GM12891 (cell line): Measurements from ENCODE around the gene CTBP2.
"Not testable (repeated sequence)": the region's sequence is repeated elsewhere in the genome, so short reads cannot be mapped to it uniquely, and the experiment has no call there.

ENCODE experiments used
- DNase-seq: peaks from one replicate; pipeline ENCODE4 v3.0.0; 2011; ENCODE audit warnings: low spot score; ENCODE audit not compliant: insufficient read length
- FAIRE-seq: peaks from 2 replicates; lab custom pipeline; 2011; peaks lifted over from hg19 to GRCh38; lab: Jason Lieb, UNC
- PAX5 ChIP-seq: IDR thresholded peaks from 2 replicates; pipeline ENCODE4 v1.6.1; 2011; ENCODE audit warnings: low read length, moderate library complexity, mild to moderate bottlenecking; ENCODE audit not compliant: insufficient read depth, severe bottlenecking
- POLR2A ChIP-seq: IDR thresholded peaks from 2 replicates; pipeline ENCODE4 v1.6.1; 2011; ENCODE audit warnings: low read depth, low read length, control low read depth
- POLR2AphosphoS5 ChIP-seq: IDR thresholded peaks from 2 replicates; pipeline ENCODE4 v1.6.1; 2011; ENCODE audit warnings: low read depth, low read length, control low read depth
- POU2F2 ChIP-seq: IDR thresholded peaks from 2 replicates; pipeline ENCODE4 v1.6.1; 2011; ENCODE audit warnings: low read depth, mild to moderate bottlenecking, control low read depth, low read length, moderate library complexity
- SPI1 ChIP-seq: IDR thresholded peaks from 2 replicates; pipeline ENCODE4 v1.6.1; 2011; ENCODE audit warnings: low read depth, low read length, control low read depth
- TAF1 ChIP-seq: IDR thresholded peaks from 2 replicates; pipeline ENCODE4 v1.6.1; 2011; ENCODE audit warnings: low read depth, low read length, control low read depth

CTBP2 gene

DNA sequence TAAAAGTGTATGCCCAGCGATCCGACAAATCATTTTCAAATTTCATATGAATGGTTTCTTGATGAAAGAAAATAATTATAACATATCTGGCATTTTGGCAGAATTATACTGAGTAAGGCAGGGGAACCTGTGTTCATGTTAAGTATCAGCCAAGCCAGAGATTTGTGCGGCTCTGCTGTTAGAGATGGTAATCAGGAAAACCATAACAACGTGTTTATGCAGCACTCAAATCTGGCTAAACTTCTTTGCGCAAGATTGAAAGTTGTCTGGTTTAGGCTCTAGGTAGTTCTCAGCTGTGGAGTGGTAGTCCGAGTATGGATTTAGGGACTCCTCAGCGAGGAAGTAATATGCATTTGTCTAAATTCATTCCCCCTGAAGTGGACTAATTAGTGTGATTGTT, 8.9 kb upstream of the CTBP2 start:
- TF ChIP-seq SPI1 (no peak), TAF1 (no peak)

GRCh38 chr10:125166658-125167057, 6.3 kb upstream of the CTBP2 start:
- no peak for TF ChIP-seq POLR2A
- no peak for TF ChIP-seq TAF1
- TF ChIP-seq POU2F2 = no peak
- no peak for TF ChIP-seq SPI1
- TF ChIP-seq PAX5 = no peak
- TF ChIP-seq POLR2AphosphoS5 = no peak
- DNase-seq (no peak), FAIRE-seq (no peak)

More for the DNA sequence above, 8.9 kb upstream of the CTBP2 start:
- DNase-seq (no peak), FAIRE-seq (no peak)

GRCh38 chr10:125165584-125166573, 5.5 kb upstream of the CTBP2 start:
- no peak for FAIRE-seq
- no peak for DNase-seq
- TF ChIP-seq POLR2A = no peak
- TF ChIP-seq SPI1 = no peak
- no peak for TF ChIP-seq POLR2AphosphoS5
- no peak for TF ChIP-seq POU2F2
- TF ChIP-seq TAF1 = no peak
- TF ChIP-seq PAX5 = no peak

DNA sequence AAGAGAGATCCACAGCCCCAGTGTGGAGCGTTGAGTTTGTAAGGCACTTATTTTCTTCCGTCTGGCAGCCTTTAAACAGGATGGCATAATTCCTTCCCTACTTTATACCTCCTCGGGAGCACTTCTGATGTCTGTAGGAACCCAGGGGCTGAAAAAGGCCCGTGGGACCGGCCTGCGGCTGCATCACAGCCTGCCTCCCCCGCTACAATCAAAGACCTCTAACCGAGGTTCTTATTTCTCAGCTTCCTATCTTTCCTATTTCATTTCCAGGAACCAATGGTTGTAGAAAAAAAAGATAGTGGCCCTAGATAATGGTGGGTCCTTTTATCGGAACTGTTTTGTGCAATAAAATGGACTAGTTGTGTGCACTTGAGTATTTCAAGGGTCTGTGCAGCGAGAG, 4.1 kb upstream of the CTBP2 start:
- DNase-seq (no peak), FAIRE-seq (no peak)
- TF ChIP-seq SPI1 = no peak
- TF ChIP-seq PAX5 = no peak
- TF ChIP-seq POU2F2 = no peak
- TF ChIP-seq POLR2AphosphoS5 = no peak
- no peak for TF ChIP-seq TAF1
- no peak for TF ChIP-seq POLR2A

GRCh38 chr10:125163803-125164202, 3.4 kb upstream of the CTBP2 start:
- FAIRE-seq (no peak), DNase-seq (no peak)
- no peak for TF ChIP-seq POLR2AphosphoS5
- TF ChIP-seq POU2F2 = no peak

GRCh38 chr10:125163312-125163711, 2.9 kb upstream of the CTBP2 start:
- FAIRE-seq, DNase-seq: not testable (repeated sequence)

- FAIRE-seq = no peak
- DNase-seq = no peak
- TF ChIP-seq SPI1 (no peak), POU2F2 (no peak), POLR2A (no peak), POLR2AphosphoS5 (no peak), PAX5 (no peak)
Measured at GRCh38 chr10:125162120-125162931, 2.0 kb upstream of the CTBP2 start.

DNA sequence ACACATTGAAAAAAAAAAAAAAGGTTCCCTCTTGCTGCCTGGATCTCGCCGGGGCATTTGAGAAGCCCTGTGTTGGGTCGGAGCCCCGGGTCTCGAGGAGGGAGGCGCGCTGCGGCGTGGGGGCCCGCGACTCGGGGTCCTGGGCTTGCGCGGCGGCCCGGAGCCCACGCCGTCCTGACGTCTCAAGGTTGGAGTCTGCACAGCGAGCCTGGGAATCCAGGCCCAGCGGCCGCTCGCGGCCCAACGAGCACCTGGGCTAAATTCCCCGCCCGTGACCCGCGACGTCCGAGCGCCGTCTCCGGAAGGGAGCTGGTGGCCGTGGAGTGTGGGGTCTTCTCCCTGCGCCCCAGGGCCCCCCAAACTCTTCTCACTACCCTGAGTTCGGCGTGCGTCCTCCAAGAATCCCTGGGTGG, 1.4 kb upstream of the CTBP2 start:
- DNase-seq (no peak), FAIRE-seq (no peak)
- TF ChIP-seq PAX5 (no peak), POU2F2 (no peak), SPI1 (no peak), POLR2A (no peak), POLR2AphosphoS5 (no peak)

- TF ChIP-seq POLR2A (no peak), TAF1 (no peak), POU2F2 (no peak), PAX5 (no peak), SPI1 (no peak)
- no peak for FAIRE-seq
- no peak for DNase-seq
Measured at GRCh38 chr10:125160856-125161706, 718 bp upstream of the CTBP2 start.
